ENCODE results near the gene ZIM2. TPM values are rescaled to one million over a fixed set of nuclear protein-coding genes. Genes with fewer than 3 reads are reported as not detected.

Gene ZIM2
- total RNA-seq, 2 donors from 2014 or later: 1.6 TPM; not detected in 1

GRCh38 chr19:56823956-56824355, 16.6 kb downstream of the ZIM2 start:
- WGBS, 2 donors: 84 to 92% methylated on average over 6 of the region's 6 CpGs
- TF ChIP-seq CTCF (IDR thresholded peaks at IDR 0.05): no peak
- TF ChIP-seq POLR2A (IDR thresholded peaks at IDR 0.05): no peak
- no peak for ATAC-seq
- no peaks in the 10 kb centered on the region for H3K9me3 ChIP-seq
- intact Hi-C loops (cut with DNase I): no loop called here
- H3K36me3 ChIP-seq (replicated peaks in 1 of 2; ENCODE audit: insufficient read depth in 1 of 2, low read depth in 2 of 2): no peaks in the 10 kb centered on the region
- DNase-seq: no peak
- H3K27ac ChIP-seq: no peak overlapping the region
- no peaks in the 10 kb centered on the region for H3K27me3 ChIP-seq
- H3K4me1 ChIP-seq: no peaks in the 10 kb centered on the region
- H3K4me3 ChIP-seq: no peak overlapping the region

DNA sequence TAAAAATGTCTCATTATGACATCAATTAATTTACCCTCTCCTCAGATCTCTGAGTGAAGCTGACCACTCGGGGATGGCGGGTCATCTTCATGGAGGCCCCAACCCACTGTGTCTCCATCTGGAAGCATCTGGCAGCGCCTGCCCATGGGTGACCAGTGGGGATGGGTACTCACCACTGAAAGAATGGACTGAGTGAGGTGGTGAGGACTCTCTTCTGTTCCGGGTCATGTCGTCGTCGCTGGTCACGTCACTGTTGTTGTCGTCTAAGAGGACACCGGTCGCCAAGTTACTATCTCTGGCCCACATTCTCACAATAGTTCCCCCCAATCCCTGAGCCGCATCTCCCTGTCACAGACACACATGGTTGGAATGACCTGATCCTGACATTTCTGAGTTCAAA, 17.1 kb downstream of the ZIM2 start:
- H3K36me3 ChIP-seq (replicated peaks in 1 of 2; ENCODE audit: insufficient read depth in 1 of 2, low read depth in 2 of 2): no peaks in the 10 kb centered on the region

DNA sequence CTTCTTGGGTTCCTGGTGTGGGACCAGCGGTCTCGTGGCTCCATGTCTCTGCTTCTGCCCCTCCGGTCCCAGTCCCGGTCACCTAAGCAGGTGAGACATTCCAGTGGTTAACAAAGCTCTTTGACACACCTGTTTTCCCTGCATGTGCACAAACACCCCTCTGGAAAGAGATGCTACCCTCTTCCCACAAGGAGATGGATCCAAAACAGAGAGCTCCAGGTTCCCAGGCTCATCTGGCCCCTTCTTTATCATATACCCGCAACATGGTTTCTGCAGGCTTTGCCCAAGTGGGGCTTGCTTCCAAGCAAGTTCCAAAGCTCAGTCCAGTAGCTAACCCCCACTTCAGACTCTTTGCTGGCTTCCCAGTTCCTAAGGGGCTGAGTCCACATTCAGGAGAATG, 17.8 kb downstream of the ZIM2 start:
- no peaks in the 10 kb centered on the region for H3K36me3 ChIP-seq (replicated peaks in 1 of 2; ENCODE audit: insufficient read depth in 1 of 2, low read depth in 2 of 2)
- WGBS, 2 donors: 86 to 87% methylated on average over 5 of the region's 5 CpGs
- intact Hi-C loops (cut with DNase I): no loop called here
- H3K27ac ChIP-seq: no peak overlapping the region
- TF ChIP-seq POLR2A (IDR thresholded peaks at IDR 0.05): no peak
- TF ChIP-seq CTCF (IDR thresholded peaks at IDR 0.05): no peak
- no peaks in the 10 kb centered on the region for H3K9me3 ChIP-seq
- H3K4me3 ChIP-seq: no peak overlapping the region
- H3K27me3 ChIP-seq: no peaks in the 10 kb centered on the region
- DNase-seq: no peak
- no peaks in the 10 kb centered on the region for H3K4me1 ChIP-seq
- no peak for ATAC-seq

More for the DNA sequence above, 17.1 kb downstream of the ZIM2 start:
- Histone ChIP-seq H3K27me3 (no peaks in the 10 kb centered on the region), H3K27ac (no peak overlapping the region), H3K9me3 (no peaks in the 10 kb centered on the region), H3K4me1 (no peaks in the 10 kb centered on the region), H3K4me3 (no peak overlapping the region)
- ATAC-seq: no peak
- DNase-seq: no peak
- no peak for TF ChIP-seq CTCF (IDR thresholded peaks at IDR 0.05)
- no peak for TF ChIP-seq POLR2A (IDR thresholded peaks at IDR 0.05)
- WGBS, 2 donors: 76 to 83% methylated on average over 12 of the region's 12 CpGs
- intact Hi-C loops (cut with DNase I): no loop called here

- intact Hi-C loops (cut with DNase I): no loop called here
- no peak for TF ChIP-seq POLR2A (IDR thresholded peaks at IDR 0.05)
- TF ChIP-seq CTCF (IDR thresholded peaks at IDR 0.05): no peak
- H3K36me3 ChIP-seq (replicated peaks in 1 of 2; ENCODE audit: insufficient read depth in 1 of 2, low read depth in 2 of 2): no peaks in the 10 kb centered on the region
Observed at GRCh38 chr19:56821675-56822074, 18.9 kb downstream of the ZIM2 start.

GRCh38 chr19:56821209-56821608, 19.3 kb downstream of the ZIM2 start:
- H3K36me3 ChIP-seq (replicated peaks in 1 of 2; ENCODE audit: insufficient read depth in 1 of 2, low read depth in 2 of 2): no peaks in the 10 kb centered on the region

More at GRCh38 chr19:56821675-56822074, 18.9 kb downstream of the ZIM2 start:
- no peak overlapping the region for H3K4me3 ChIP-seq
- DNase-seq: no peak
- H3K9me3 ChIP-seq: no peaks in the 10 kb centered on the region
- H3K4me1 ChIP-seq: no peaks in the 10 kb centered on the region
- WGBS, 2 donors: 69 to 75% methylated on average over 6 of the region's 6 CpGs
- H3K27me3 ChIP-seq: no peaks in the 10 kb centered on the region
- no peak overlapping the region for H3K27ac ChIP-seq
- no peak for ATAC-seq

More at GRCh38 chr19:56821209-56821608, 19.3 kb downstream of the ZIM2 start:
- intact Hi-C loops (cut with DNase I): no loop called here
- Histone ChIP-seq H3K27ac (no peak overlapping the region), H3K9me3 (no peaks in the 10 kb centered on the region), H3K4me1 (no peaks in the 10 kb centered on the region), H3K27me3 (no peaks in the 10 kb centered on the region), H3K4me3 (no peak overlapping the region)
- WGBS, 2 donors: 55 to 56% methylated on average over 2 to 5 of the region's 5 CpGs
- no peak for ATAC-seq
- TF ChIP-seq POLR2A (IDR thresholded peaks at IDR 0.05) (no peak), CTCF (IDR thresholded peaks at IDR 0.05) (no peak)
- no peak for DNase-seq
